Endothelial cell of umbilical vein (primary cell): ENCODE data around the gene TBK1.

Experiments used
- CTCF ChIP-seq, 2 donors: IDR thresholded peaks; 1 replicate in 1 of 2; 2 replicates in 1 of 2; pipeline ENCODE4 v1.5.1; 2011; ENCODE audit warnings: low read length in 2 of 2, mild to moderate bottlenecking in 2 of 2, moderate library complexity in 2 of 2, control low read depth in 1 of 2, inconsistent platforms in 1 of 2, low read depth in 1 of 2; ENCODE audit not compliant: insufficient read depth in 1 of 2; ENCODE audit errors: extremely low read depth in 1 of 2
- EZH2 ChIP-seq: IDR thresholded peaks from 2 replicates; pipeline ENCODE4 v1.6.1; 2012; ENCODE audit warnings: borderline replicate concordance, low read depth, mild to moderate bottlenecking, moderate library complexity, low read length, inconsistent platforms; ENCODE audit not compliant: severe bottlenecking
- FOS ChIP-seq: IDR thresholded peaks from 2 replicates; pipeline ENCODE4 v1.6.1; 2011; ENCODE audit warnings: mild to moderate bottlenecking, low read length, moderate library complexity, borderline replicate concordance; ENCODE audit not compliant: insufficient read depth
- JUN ChIP-seq: IDR thresholded peaks from 2 replicates; pipeline ENCODE4 v1.6.1; 2011; ENCODE audit warnings: borderline replicate concordance, low read depth; ENCODE audit not compliant: insufficient read length, insufficient read depth
- MYC ChIP-seq: IDR thresholded peaks from one replicate; pipeline ENCODE4 v1.6.1; 2011; ENCODE audit warnings: mild to moderate bottlenecking, low read depth, low read length
- POLR2A ChIP-seq: IDR thresholded peaks from 2 replicates; pipeline ENCODE4 v1.6.1; 2012; ENCODE audit warnings: low read depth, mild to moderate bottlenecking, control low read depth, low read length
- POLR2AphosphoS5 ChIP-seq: IDR thresholded peaks from 2 replicates; pipeline ENCODE4 v1.6.1; 2012; ENCODE audit warnings: low read depth, mild to moderate bottlenecking, control low read depth, low read length, moderate library complexity; ENCODE audit not compliant: insufficient read depth
- TF ChIP-seq, protein P1 (sequence below): IDR thresholded peaks from 2 replicates; pipeline ENCODE4 v1.6.1; 2011; ENCODE audit not compliant: insufficient read depth, insufficient read length

DNA sequence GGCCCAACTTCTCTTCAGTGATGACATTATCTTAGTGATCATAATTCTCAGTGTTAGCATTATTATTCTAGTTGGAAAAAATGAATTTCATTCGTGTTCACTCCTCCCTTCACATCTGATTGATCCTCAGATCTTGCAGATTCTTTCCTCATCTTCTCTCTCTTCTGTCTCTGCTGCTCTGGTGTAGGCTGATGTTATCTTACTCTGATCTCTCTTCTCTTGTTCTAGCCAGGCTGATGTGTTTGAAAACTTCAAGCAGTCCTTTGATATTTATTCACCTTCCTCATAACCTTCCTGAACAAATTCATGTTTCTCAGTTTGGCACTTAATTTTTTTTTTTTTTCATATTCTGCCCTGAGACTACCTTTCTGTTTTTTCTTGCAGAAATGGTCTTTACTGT, 5.6 kb upstream of the TBK1 start:
- TF ChIP-seq CTCF (IDR thresholded peaks at IDR 0.05; ENCODE audit: extremely low read depth in 1 of 2, insufficient read depth in 1 of 2, low read depth in 1 of 2, low read length in 2 of 2) (no peak), POLR2AphosphoS5 (no peak), POLR2A (no peak), EZH2 (no peak), MYC (no peak), FOS (no peak), JUN (no peak)
- TF ChIP-seq, protein P1, sequence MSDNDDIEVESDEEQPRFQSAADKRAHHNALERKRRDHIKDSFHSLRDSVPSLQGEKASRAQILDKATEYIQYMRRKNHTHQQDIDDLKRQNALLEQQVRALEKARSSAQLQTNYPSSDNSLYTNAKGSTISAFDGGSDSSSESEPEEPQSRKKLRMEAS = no peak
